Activated T-cell treated with anti-CD3 and anti-CD28 coated beads for 48 hours (primary cell): ENCODE results near the gene TERC.
"Not testable (repeated sequence)": the region's sequence is repeated elsewhere in the genome, so short reads cannot be mapped to it uniquely, and the experiment has no call there.

Experiments
- DNase-seq: peaks from one replicate; pipeline ENCODE4 v3.0.0-alpha.2; 2020; ENCODE audit warnings: low read depth

TERC gene

GRCh38 chr3:169771497-169772304 lies 6.8 kb upstream of the TERC start:
- peak; percentile 32 for DNase-seq

GRCh38 chr3:169769287-169770181 lies 4.7 kb upstream of the TERC start, which contains the start of gene ACTRT3:
Gene ACTRT3 (minus strand): TSS chr3:169769561. CDS start chr3:169769520, 41 bp downstream.
- peak; percentile 64 for DNase-seq

- DNase-seq: peak; percentile 60
Observed at GRCh38 chr3:169764312-169764881, 463 bp downstream of the TERC start.

DNA sequence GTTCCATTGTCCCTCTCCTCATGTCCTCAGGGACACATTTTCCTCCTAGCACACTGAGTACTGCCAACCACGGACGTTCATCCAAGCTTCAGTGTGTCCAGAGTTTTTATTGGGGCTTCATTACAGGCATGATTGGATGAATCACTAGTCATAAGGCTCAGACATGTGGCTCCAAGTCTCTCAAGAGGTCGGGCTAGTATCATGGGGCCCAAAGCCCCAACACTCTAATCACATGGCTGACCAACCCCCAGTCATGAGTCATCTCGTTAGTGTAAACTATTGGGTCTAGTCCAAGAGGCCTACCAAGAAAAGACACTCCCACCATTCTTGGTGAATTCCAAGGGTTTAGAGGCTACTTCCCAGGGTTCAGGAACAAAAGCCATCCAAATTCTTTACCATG lies 4.4 kb downstream of the TERC start:
- no peak for DNase-seq

GRCh38 chr3:169759256-169759655 lies 5.6 kb downstream of the TERC start:
- DNase-seq: no peak

- DNase-seq: no peak
Observed at GRCh38 chr3:169758359-169758994, 6.4 kb downstream of the TERC start.

DNA sequence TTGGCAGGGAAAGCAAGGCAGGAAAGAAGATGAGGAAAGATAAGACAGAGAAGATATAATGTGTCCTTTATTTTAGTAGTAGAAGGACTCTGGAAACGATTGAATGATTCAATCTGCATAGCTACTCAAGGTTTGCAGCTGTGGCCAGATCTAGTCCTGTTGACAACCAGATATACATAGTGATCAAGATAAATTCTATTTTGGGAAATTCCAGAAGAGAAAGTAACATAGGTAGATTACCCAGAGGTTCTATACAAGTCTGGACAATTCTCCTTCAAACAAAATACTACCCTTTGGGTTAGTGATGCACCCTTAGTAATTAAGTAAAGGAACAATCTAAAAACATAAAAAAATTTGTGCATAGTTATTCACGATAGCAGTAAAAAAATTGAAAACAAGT lies 9.4 kb downstream of the TERC start:
- no peak for DNase-seq

DNA sequence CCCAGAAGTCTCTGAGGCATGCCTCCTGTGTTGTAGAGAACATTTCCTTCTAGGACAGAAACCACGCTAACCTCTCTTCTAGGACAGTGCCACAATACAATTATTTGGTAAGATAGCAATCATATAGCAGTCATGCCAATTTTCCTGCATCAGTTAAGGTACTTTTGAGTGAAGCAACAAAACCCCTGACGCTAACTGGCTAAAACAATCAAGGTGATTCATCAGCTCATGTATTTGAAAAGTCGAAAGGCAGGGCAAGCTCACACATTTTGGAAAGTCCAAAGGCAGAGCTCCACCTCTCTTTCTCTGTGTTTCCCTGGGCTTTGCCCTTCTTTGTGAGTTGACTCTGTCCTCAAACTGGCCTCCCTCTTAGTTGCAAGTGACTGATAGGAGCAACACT lies 10.1 kb downstream of the TERC start:
- DNase-seq: no peak

DNA sequence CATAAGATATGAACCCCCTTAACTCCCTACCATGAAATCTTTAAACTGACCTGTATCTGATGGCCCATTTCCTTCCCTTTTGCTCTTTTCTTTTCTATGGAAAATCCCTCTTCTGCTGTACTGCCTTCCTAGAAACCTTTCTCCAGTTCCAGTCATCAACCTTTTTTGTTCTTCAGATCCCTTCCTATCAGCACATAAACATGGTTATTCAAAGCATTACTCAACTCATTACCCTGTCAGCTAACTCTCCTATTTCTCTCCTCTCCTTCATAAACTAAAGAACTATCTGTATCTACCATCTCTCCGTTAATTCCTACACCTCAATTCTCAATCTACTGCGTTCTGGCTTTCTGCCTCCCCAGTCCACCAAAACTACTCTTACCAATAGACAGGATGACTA lies 13.0 kb downstream of the TERC start:
- DNase-seq: no peak

- no peak for DNase-seq
Observed at GRCh38 chr3:169750665-169751064, 14.2 kb downstream of the TERC start.

GRCh38 chr3:169748670-169749069 lies 16.2 kb downstream of the TERC start:
- no peak for DNase-seq

GRCh38 chr3:169746924-169747323 lies 17.9 kb downstream of the TERC start:
- no peak for DNase-seq

DNA sequence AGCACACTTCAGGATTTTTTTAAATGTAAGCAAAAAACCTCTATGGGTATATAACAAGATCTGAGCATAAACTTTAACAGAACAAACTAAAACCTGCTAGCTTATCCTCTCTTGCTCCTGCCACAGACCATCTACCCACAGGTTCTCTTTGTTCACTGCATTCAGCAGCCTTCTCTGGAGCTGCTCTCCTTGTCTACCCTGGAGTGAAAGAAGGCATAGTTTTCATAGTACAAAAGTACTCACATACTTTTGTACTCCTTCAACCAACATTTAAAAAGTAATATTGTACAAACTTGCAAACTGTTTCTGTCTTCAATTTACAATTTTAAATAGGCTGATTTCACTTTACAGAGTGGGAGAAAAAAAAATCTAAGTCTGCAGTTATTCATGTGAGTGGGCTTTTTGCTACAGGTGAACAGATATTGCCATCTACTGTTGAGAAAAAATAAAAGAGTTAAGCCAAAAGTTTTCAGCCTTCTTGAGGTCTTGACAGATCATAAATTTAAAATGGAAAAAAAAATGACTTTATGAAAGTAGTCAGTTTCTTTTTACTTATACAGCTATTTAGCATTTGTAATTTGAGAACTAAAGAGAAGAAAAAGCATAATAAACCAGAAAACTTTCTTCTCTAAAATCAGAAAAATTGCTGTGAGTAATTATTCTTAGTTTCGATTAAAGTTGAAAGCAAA lies 20.4 kb downstream of the TERC start:
- DNase-seq: no peak

DNA sequence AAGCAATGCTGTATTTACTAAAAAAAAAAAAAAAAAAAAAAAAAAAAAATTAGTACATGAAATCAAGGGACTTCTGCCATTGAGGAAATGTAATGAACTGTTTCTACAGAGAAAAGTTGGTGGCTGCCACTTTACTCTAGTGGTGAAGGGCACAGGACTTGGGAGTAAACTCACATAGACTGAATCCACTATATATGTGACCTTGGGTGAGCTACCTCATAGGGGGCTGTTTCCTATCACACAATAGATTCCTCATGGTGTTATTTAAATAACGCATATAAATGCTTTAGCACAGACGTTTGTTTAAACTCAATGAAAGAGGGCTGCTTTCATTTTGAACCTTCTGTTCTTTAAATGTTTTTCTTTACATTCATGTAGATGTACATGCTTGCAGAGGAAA lies 25.8 kb downstream of the TERC start:
- DNase-seq: no peak

- not testable (repeated sequence) for DNase-seq
Observed at GRCh38 chr3:169731857-169732256, 33.0 kb downstream of the TERC start.

GRCh38 chr3:169722724-169723123 lies 42.1 kb downstream of the TERC start:
- no peak for DNase-seq

DNA sequence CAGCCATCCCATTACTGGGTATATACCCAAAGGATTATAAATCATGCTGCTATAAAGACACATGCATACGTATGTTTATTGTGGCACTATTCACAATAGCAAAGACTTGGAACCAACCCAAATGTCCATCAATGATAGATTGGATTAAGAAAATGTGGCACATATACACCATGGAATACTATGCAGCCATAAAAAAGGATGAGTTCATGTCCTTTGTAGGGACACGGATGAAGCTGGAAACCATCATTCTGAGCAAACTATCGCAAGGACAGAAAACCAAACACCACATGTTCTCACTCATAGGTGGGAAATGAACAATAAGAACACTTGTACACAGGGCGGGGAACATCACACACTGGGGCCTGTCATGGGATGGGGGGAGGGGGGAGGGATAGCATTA lies 46.4 kb downstream of the TERC start:
- not testable (repeated sequence) for DNase-seq
